ENCODE measurements around the gene AFAP1L1.

Gene AFAP1L1

DNA sequence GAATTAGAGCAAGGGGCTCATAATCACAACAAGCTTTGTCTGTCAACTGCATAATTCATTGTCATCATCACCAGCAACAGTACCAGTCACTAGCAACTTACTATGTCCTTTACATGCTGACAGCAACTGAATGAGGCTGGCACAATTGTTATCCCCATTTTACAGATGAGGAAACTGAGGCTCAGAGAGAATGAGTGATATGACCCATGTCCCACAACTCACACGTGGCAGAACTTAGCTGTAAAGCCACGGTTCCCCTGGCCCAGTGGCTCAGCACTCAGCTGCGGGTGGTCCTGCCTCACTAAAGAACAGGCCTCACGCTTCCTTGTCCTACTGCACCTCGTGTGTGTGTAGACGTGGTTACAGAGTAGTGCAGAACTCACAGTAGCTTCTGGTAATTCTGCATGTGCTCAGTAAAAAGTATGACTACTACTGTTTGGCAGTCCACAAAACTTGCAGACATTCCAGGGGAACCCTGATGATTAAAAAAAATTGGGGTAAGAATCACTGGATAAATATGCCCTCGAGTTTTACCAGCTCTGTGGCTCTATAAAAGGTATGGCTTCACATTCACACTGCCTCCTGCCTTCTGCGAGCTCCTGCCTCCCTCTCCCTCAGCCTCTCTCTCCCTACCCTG lies 30.2 kb downstream of the AFAP1L1 start:
- no peak for TF ChIP-seq CTCF (IDR thresholded peaks at IDR 0.05; ENCODE audit: borderline replicate concordance, insufficient read depth, low read depth, low read length)

GRCh38 chr5:149302641-149303040 lies 31.0 kb downstream of the AFAP1L1 start:
- H3K4me3 ChIP-seq (ENCODE audit: low read depth, low read length): no peak overlapping the region
- no peak for TF ChIP-seq CTCF (IDR thresholded peaks at IDR 0.05; ENCODE audit: borderline replicate concordance, insufficient read depth, low read depth, low read length)

More for the DNA sequence above, 30.2 kb downstream of the AFAP1L1 start:
- H3K4me3 ChIP-seq (ENCODE audit: low read depth, low read length): no peak overlapping the region

DNA sequence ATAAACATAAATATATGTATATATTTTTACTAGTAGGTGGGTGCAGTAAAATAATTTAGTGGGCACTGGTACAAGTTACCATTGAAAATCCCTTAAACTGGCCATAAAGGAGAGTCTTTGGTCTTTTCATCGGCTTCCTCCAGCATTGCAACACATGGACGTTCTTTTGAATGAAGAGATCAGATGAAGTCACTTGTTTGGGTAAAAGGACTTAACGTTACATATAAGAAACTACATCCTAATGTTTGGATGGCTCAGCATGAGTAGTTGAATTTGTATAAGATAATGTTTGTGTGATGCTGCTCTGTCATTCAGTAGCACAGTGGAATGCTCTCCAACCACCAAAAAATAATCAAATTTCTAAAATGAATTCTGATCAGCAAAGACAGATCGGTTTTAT lies 31.6 kb downstream of the AFAP1L1 start:
- TF ChIP-seq CTCF (IDR thresholded peaks at IDR 0.05; ENCODE audit: borderline replicate concordance, insufficient read depth, low read depth, low read length): no peak
- H3K4me3 ChIP-seq (ENCODE audit: low read depth, low read length): no peak overlapping the region

GRCh38 chr5:149304195-149305078 lies 32.8 kb downstream of the AFAP1L1 start:
- TF ChIP-seq CTCF (IDR thresholded peaks at IDR 0.05; ENCODE audit: borderline replicate concordance, insufficient read depth, low read depth, low read length): no peak
- H3K4me3 ChIP-seq (ENCODE audit: low read depth, low read length): no peak overlapping the region

DNA sequence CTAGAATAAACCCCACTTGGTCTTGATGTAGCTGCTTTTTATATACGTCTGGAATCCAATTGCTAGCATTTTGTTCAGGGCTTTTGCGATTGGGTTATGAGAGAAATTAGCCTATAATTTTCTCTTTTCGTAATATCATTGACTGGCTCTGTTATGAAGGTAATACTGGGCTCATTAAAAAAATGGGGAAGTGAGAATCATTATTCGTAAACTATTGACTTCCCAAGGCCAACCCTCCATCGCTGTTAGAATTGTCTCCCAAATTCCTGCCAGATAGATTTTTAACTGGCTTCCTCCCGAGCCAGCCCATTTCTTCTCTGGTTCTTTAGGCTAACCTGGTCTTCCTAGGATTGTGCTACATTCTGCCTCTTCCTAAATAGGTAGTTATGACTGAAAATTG lies 37.7 kb downstream of the AFAP1L1 start:
- no peak for TF ChIP-seq CTCF (IDR thresholded peaks at IDR 0.05; ENCODE audit: borderline replicate concordance, insufficient read depth, low read depth, low read length)

DNA sequence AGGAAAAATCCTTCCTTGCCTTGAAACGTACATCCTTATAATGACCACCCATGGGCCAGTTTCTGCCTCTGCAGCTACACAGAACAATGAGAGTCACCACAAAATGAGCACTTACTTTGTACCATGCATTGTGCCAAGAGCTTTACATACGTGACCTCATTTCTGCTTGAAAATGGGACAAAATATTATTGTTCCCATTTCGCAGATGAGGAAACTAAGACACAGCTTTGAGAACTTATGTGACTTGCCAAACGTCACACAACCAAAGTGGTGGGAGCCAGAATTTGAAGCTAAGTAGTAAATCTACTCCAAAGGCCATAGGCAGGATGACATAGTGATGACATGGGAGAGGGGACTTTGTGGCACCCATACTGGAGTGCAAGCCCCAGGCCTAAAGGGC lies 38.8 kb downstream of the AFAP1L1 start:
- no peak for TF ChIP-seq CTCF (IDR thresholded peaks at IDR 0.05; ENCODE audit: borderline replicate concordance, insufficient read depth, low read depth, low read length)
- no peak overlapping the region for H3K4me3 ChIP-seq (ENCODE audit: low read depth, low read length)

More for the DNA sequence above, 37.7 kb downstream of the AFAP1L1 start:
- no peak overlapping the region for H3K4me3 ChIP-seq (ENCODE audit: low read depth, low read length)
